PC-3 (cell line): ENCODE data around the gene TANC1. TPM values are rescaled to one million over a fixed set of nuclear protein-coding genes. Genes with fewer than 3 reads are reported as not detected.
A peak's percentile ranks its signal among the peaks of the same experiment; 100 is the strongest.

Experiments used
- ATAC-seq: fragments of 200-7000 bp; cut with Tn5 transposase; 2 replicates; pipeline ENCODE4 v1.9.1; 2020; ENCODE audit warnings: mild to moderate bottlenecking, moderate library complexity
- BruUV-seq: library from RNA; stranded (reverse); fragments of 400-500 nt; replicated peaks from 2 replicates; lab custom pipeline; 2021; lab: Mats Ljungman, UMichigan
- CTCF ChIA-PET: fragments of 300-600 bp; sonication (Branson Sonifier 250); formaldehyde crosslinking; loops from one replicate; lab custom pipeline; 2022; ENCODE audit warnings: antibody characterized with exemption; lab: Charles Lee
- POLR2A ChIA-PET: fragments of 300-600 bp; sonication (Branson Sonifier 250); formaldehyde crosslinking; loops from one replicate; lab custom pipeline; 2022; ENCODE audit warnings: antibody characterized with exemption; ENCODE audit not compliant: unreplicated experiment; lab: Charles Lee
- DNase-seq: peaks from one replicate; pipeline ENCODE4 v3.0.0-alpha.2; 2015
- H2AFZ ChIP-seq: fragments of 300-600 bp; sonication (generic); 2 replicates; pipeline ENCODE4 v1.6.0; 2016; ENCODE audit warnings: antibody characterized with exemption, low read length
- H3F3A ChIP-seq: fragments of 300-600 bp; sonication (generic); one replicate; pipeline ENCODE4 v1.6.0; 2017; ENCODE audit warnings: antibody characterized with exemption, low read length, control low read depth, mild to moderate bottlenecking; ENCODE audit not compliant: unreplicated experiment
- H3K27ac ChIP-seq: fragments of 300-600 bp; sonication (generic); 2 replicates; pipeline ENCODE4 v1.5.1; 2016; ENCODE audit warnings: mild to moderate bottlenecking, low read length
- H3K27me3 ChIP-seq: fragments of 300-600 bp; sonication (generic); 2 replicates; pipeline ENCODE4 v1.6.1; 2016; ENCODE audit warnings: low read length, mixed read lengths
- H3K36me3 ChIP-seq: fragments of 300-600 bp; sonication (generic); 2 replicates; pipeline ENCODE4 v1.6.1; 2016; ENCODE audit warnings: low read depth, mixed run types, low read length, mixed read lengths
- H3K4me1 ChIP-seq: fragments of 300-600 bp; sonication (generic); 2 replicates; pipeline ENCODE4 v1.5.1; 2016; ENCODE audit warnings: low read length; ENCODE audit not compliant: insufficient read depth
- H3K4me2 ChIP-seq: fragments of 300-600 bp; sonication (generic); 2 replicates; pipeline ENCODE4 v1.6.0; 2016; ENCODE audit warnings: low read length
- H3K4me3 ChIP-seq: fragments of 300-600 bp; sonication (generic); 2 replicates; pipeline ENCODE4 v1.5.1; 2016; ENCODE audit warnings: mild to moderate bottlenecking, low read length, mixed read lengths
- H3K79me2 ChIP-seq: fragments of 300-600 bp; sonication (generic); 2 replicates; pipeline ENCODE4 v1.6.1; 2017; ENCODE audit warnings: low read length, mixed read lengths
- H3K9ac ChIP-seq: fragments of 300-600 bp; sonication (generic); 2 replicates; pipeline ENCODE4 v1.6.0; 2016; ENCODE audit warnings: mild to moderate bottlenecking, low read length
- H3K9me2 ChIP-seq: fragments of 300-600 bp; sonication (generic); replicated peaks from 2 replicates; pipeline ENCODE4 v1.6.1; 2016; ENCODE audit warnings: mixed run types, low read length, mixed read lengths
- H3K9me3 ChIP-seq: fragments of 300-600 bp; sonication (generic); 2 replicates; pipeline ENCODE4 v1.6.1; 2016; ENCODE audit warnings: low read length, mixed read lengths
- H4K20me1 ChIP-seq: fragments of 300-600 bp; sonication (generic); 2 replicates; pipeline ENCODE4 v1.6.1; 2016; ENCODE audit warnings: low read length, mixed read lengths
- EZH2 ChIP-seq: fragments of 300-600 bp; sonication (generic); IDR thresholded peaks from one replicate; pipeline ENCODE4 v1.6.1; 2017; ENCODE audit warnings: antibody characterized with exemption, mild to moderate bottlenecking, low read length; ENCODE audit not compliant: unreplicated experiment
- EZH2phosphoT487 ChIP-seq: fragments of 300-600 bp; sonication (generic); IDR thresholded peaks from 2 replicates; pipeline ENCODE4 v1.6.1; 2018; ENCODE audit warnings: mild to moderate bottlenecking, antibody characterized with exemption, low read length, borderline replicate concordance
- intact Hi-C: fragments of 100-400 bp; cut with micrococcal nuclease; formaldehyde crosslinking; loops from 2 replicates; pipeline ENCODE4 v1.9.0; 2023
- total RNA-seq: library from RNA; depleted of rRNA; stranded (reverse); fragments of >200 nt; gene quantifications from 2 replicates; pipeline ENCODE4 v1.2.3, GENCODE V29; 2014
- TF ChIP-seq, protein P1 (sequence below): fragments of 300-600 bp; sonication (generic); conservative IDR thresholded peaks from 2 replicates; pipeline ENCODE4 v1.5.1; 2017; ENCODE audit warnings: antibody characterized with exemption, low read depth, mild to moderate bottlenecking, low read length

The TANC1 gene
- total RNA-seq, 1 experiment from 2014 or later = 17.6 TPM

DNA sequence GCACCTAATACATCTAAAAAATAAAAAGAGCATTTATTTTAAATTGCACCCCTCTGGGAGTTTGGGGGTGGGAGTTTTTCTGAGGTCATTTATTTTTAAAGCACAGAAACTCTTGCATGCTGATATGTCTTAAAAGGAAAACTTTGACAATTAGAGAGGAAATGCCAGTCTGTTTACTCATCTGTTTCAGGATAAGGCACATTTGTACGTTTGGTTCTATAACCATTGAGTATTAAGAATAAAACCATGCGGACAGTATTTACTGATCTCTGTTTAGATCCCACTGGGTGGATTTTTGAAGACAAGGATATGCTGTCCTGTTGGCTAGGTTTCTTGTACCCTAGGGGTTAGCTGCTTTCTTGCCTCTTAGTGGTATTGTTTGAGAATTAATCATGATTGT lies 122.9 kb downstream of the TANC1 start:
- peak overlapping the region; percentile 15; the same call in 1 of the 2 replicates for H3K4me3 ChIP-seq
- H3K9me3 ChIP-seq = peaks cover 8% of the 10 kb centered on the region; the same call in 1 of the 2 replicates
- H3K36me3 ChIP-seq = peaks cover 16% of the 10 kb centered on the region
- H4K20me1 ChIP-seq = no peaks in the 10 kb centered on the region
- peaks cover 27% of the 10 kb centered on the region for H3K79me2 ChIP-seq
- intact Hi-C loops = loop anchor here (5.0 kb wide), 1 partner anchor 44 kb away; no protein-coding TSS in a partner anchor
- ChIA-PET CTCF (no interaction called here), POLR2A (interaction anchor here (0.6 kb wide), 1 partner anchor 93 kb away, joined by 3 read pairs; no protein-coding TSS in a partner anchor)
- H3F3A ChIP-seq = no peaks in the 10 kb centered on the region
- peak overlapping the region; percentile 63 for H3K27ac ChIP-seq
- peak overlapping the region; percentile 6; the same call in 1 of the 2 replicates for H3K9ac ChIP-seq
- H3K4me2 ChIP-seq = peak overlapping the region; percentile 57
- TF ChIP-seq, protein P1, sequence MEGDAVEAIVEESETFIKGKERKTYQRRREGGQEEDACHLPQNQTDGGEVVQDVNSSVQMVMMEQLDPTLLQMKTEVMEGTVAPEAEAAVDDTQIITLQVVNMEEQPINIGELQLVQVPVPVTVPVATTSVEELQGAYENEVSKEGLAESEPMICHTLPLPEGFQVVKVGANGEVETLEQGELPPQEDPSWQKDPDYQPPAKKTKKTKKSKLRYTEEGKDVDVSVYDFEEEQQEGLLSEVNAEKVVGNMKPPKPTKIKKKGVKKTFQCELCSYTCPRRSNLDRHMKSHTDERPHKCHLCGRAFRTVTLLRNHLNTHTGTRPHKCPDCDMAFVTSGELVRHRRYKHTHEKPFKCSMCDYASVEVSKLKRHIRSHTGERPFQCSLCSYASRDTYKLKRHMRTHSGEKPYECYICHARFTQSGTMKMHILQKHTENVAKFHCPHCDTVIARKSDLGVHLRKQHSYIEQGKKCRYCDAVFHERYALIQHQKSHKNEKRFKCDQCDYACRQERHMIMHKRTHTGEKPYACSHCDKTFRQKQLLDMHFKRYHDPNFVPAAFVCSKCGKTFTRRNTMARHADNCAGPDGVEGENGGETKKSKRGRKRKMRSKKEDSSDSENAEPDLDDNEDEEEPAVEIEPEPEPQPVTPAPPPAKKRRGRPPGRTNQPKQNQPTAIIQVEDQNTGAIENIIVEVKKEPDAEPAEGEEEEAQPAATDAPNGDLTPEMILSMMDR = no peak
- no peak for TF ChIP-seq EZH2phosphoT487
- no peak for TF ChIP-seq EZH2
- H3K27me3 ChIP-seq = no peaks in the 10 kb centered on the region
- no TSS peak for BruUV-seq
- peak; percentile 58 for ATAC-seq
- DNase-seq = peak; percentile 70
- no peak overlapping the region for H2AFZ ChIP-seq
- peaks cover 37% of the 10 kb centered on the region for H3K4me1 ChIP-seq
- no peaks in the 10 kb centered on the region for H3K9me2 ChIP-seq

DNA sequence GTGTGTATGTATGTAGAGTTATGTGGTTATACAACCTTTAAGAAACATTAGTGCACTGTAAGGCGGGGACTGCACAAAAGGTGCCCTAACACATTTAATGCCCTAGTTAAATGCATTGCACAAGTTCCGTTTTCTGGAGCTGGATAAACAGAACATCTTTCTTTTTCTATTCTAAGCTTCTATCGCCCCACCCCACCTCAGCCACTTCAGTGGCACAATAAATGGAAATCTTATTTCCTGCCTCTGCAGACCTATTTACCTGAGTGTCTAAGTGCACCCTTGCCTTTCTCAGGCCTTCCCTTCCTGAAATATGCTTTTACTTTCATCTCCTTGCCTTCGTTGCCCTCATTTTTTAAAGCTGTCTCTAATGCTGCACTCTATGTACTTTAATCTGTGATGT lies 123.5 kb downstream of the TANC1 start:
- Histone ChIP-seq H3K4me3 (peak overlapping the region; percentile 15; the same call in 1 of the 2 replicates), H3K9me2 (no peaks in the 10 kb centered on the region), H2AFZ (no peak overlapping the region), H3K27me3 (no peaks in the 10 kb centered on the region), H3K27ac (peak overlapping the region; percentile 63), H4K20me1 (no peaks in the 10 kb centered on the region), H3K79me2 (peaks cover 22% of the 10 kb centered on the region), H3F3A (no peaks in the 10 kb centered on the region), H3K4me1 (peaks cover 40% of the 10 kb centered on the region), H3K9me3 (peaks cover 9% of the 10 kb centered on the region; the same call in 1 of the 2 replicates), H3K9ac (peak overlapping the region; percentile 6; the same call in 1 of the 2 replicates), H3K4me2 (peak overlapping the region; percentile 57), H3K36me3 (peaks cover 22% of the 10 kb centered on the region)
- peak; percentile 29 for ATAC-seq
- TF ChIP-seq EZH2 (no peak), EZH2phosphoT487 (no peak)
- TF ChIP-seq, protein P1 = no peak
- ChIA-PET POLR2A (interaction anchor here (0.6 kb wide), 1 partner anchor 94 kb away, joined by 3 read pairs; no protein-coding TSS in a partner anchor), CTCF (no interaction called here)
- BruUV-seq = no TSS peak
- intact Hi-C loops = loop anchor here (2.0 to 5.0 kb wide), 2 partner anchors 27 to 45 kb away; no protein-coding TSS in a partner anchor
- peak; percentile 37 for DNase-seq

DNA sequence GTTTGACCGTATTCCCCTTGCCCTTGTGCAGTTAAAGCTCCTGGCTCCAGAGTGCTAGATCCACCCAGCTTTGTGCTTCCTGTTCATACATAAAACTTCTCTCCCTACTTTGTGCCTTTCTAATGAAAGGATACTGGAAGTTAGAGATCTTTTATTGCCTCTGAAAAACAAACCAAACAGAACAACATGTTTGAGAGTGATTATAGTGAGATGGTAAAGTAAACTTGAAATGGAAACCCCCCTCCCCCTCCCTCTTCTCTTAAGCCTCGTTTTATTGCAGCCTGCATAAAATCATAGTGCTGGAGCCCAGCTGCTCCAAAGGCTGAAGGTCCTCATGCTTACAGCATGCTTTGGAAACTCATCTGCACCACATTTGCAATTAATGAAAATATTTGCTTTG lies 125.1 kb downstream of the TANC1 start:
- Histone ChIP-seq H2AFZ (no peak overlapping the region), H3K79me2 (peaks cover 15% of the 10 kb centered on the region), H3K27ac (peak overlapping the region; percentile 10), H3F3A (peaks cover 2% of the 10 kb centered on the region), H3K27me3 (no peaks in the 10 kb centered on the region), H3K4me1 (peaks cover 55% of the 10 kb centered on the region), H3K4me2 (peak overlapping the region; percentile 11; the same call in 1 of the 2 replicates), H3K4me3 (no peak overlapping the region), H3K9me3 (peaks cover 9% of the 10 kb centered on the region; the same call in 1 of the 2 replicates), H4K20me1 (no peaks in the 10 kb centered on the region), H3K36me3 (peaks cover 23% of the 10 kb centered on the region), H3K9me2 (no peaks in the 10 kb centered on the region), H3K9ac (no peak overlapping the region)
- ChIA-PET CTCF (no interaction called here), POLR2A (interaction anchor here (0.7 kb wide), 1 partner anchor 58 kb away, joined by 4 read pairs; no protein-coding TSS in a partner anchor)
- no TSS peak for BruUV-seq
- DNase-seq (no peak), ATAC-seq (peak; percentile 35)
- intact Hi-C loops = loop anchor here (1.0 to 5.0 kb wide), 3 partner anchors 10 to 46 kb away; no protein-coding TSS in a partner anchor
- TF ChIP-seq EZH2phosphoT487 (no peak), EZH2 (no peak)
- TF ChIP-seq, protein P1 = no peak
